ENCODE measurements around the gene LMAN1L. TPM values are rescaled to one million over a fixed set of nuclear protein-coding genes. Genes with fewer than 3 reads are reported as not detected.

Gene LMAN1L
- total RNA-seq, 4 donors from 2014 or later: 0.66 TPM; not detected in 3

GRCh38 chr15:74821091-74821789 lies 8.6 kb downstream of the LMAN1L start:
- Histone ChIP-seq H3K36me3 (no peaks in the 10 kb centered on the region), H3K4me1 (peaks cover 12 to 30% (median 23%) of the 10 kb centered on the region in 4 donors), H3K9me3 (no peaks in the 10 kb centered on the region), H3K27ac (replicated peaks in 1 of 4) (no peak overlapping the region), H3K27me3 (peaks cover 0 to 14% (median under 1%) of the 10 kb centered on the region in 4 donors), H3K4me3 (no peak overlapping the region)
- DNase-seq (ENCODE audit: extremely low spot score): no peak
- WGBS: 66% methylated on average over 5 of the region's 11 CpGs
- TF ChIP-seq POLR2A (IDR thresholded peaks at IDR 0.05; ENCODE audit: low read depth) (no peak), EP300 (IDR thresholded peaks at IDR 0.05) (no peak), CTCF (IDR thresholded peaks at IDR 0.05) (no peak), POLR2AphosphoS5 (IDR thresholded peaks at IDR 0.05) (no peak)
- intact Hi-C loops (cut with DNase I): no loop called here

- DNase-seq (ENCODE audit: extremely low spot score): no peak
- no peaks in the 10 kb centered on the region for H3K36me3 ChIP-seq
- intact Hi-C loops (cut with DNase I): no loop called here
- no peak overlapping the region for H3K4me3 ChIP-seq
- no peak for TF ChIP-seq POLR2AphosphoS5 (IDR thresholded peaks at IDR 0.05)
- no peak for TF ChIP-seq POLR2A (IDR thresholded peaks at IDR 0.05; ENCODE audit: low read depth)
- no peak for TF ChIP-seq EP300 (IDR thresholded peaks at IDR 0.05)
- TF ChIP-seq CTCF (IDR thresholded peaks at IDR 0.05): no peak
- 87% methylated on average over 3 of the region's 7 CpGs for WGBS
- H3K27me3 ChIP-seq: peaks cover 0 to 19% (median 6%) of the 10 kb centered on the region in 4 donors
- H3K4me1 ChIP-seq: peaks cover 12 to 30% (median 23%) of the 10 kb centered on the region in 4 donors
- H3K27ac ChIP-seq (replicated peaks in 1 of 4): no peak overlapping the region
- no peaks in the 10 kb centered on the region for H3K9me3 ChIP-seq
Measured at GRCh38 chr15:74821790-74822158, 9.1 kb downstream of the LMAN1L start.

DNA sequence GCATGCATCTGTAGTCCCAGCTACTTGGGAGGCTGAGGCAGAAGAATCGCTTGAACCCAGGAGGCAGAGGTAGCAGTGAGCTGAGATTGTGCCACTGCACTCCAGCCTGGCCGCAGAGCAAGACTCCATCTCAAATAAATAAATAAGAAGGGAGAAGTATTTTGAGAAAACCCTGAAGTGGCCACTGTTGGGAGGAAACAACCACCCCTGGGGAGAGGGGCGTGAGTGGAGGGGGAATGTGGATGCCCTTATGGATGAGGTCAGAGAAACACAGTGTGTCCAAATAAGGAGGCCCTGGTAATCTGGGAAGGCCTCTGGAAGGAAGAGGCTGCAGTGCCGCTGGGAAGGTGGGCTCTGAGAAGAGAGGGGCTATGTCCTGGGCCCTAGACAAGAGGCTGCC lies 9.6 kb downstream of the LMAN1L start:
- H3K27me3 ChIP-seq: peaks cover 0 to 24% (median 11%) of the 10 kb centered on the region in 4 donors
- H3K9me3 ChIP-seq: no peaks in the 10 kb centered on the region
- H3K27ac ChIP-seq (replicated peaks in 1 of 4): no peak overlapping the region
- TF ChIP-seq POLR2AphosphoS5 (IDR thresholded peaks at IDR 0.05): no peak
- no peak for TF ChIP-seq POLR2A (IDR thresholded peaks at IDR 0.05; ENCODE audit: low read depth)
- TF ChIP-seq CTCF (IDR thresholded peaks at IDR 0.05): no peak
- TF ChIP-seq EP300 (IDR thresholded peaks at IDR 0.05): no peak
- intact Hi-C loops (cut with DNase I): no loop called here
- DNase-seq (ENCODE audit: extremely low spot score): no peak
- 89% methylated on average over 4 of the region's 4 CpGs for WGBS
- no peaks in the 10 kb centered on the region for H3K36me3 ChIP-seq
- peaks cover 9 to 26% (median 20%) of the 10 kb centered on the region in 4 donors for H3K4me1 ChIP-seq
- H3K4me3 ChIP-seq: no peak overlapping the region

GRCh38 chr15:74823324-74823723 lies 10.7 kb downstream of the LMAN1L start:
- H3K27me3 ChIP-seq: peaks cover 0 to 34% (median 15%) of the 10 kb centered on the region in 4 donors
- TF ChIP-seq POLR2A (IDR thresholded peaks at IDR 0.05; ENCODE audit: low read depth) (no peak), EP300 (IDR thresholded peaks at IDR 0.05) (no peak), CTCF (IDR thresholded peaks at IDR 0.05) (no peak), POLR2AphosphoS5 (IDR thresholded peaks at IDR 0.05) (no peak)
- no peaks in the 10 kb centered on the region for H3K9me3 ChIP-seq
- no peaks in the 10 kb centered on the region for H3K36me3 ChIP-seq
- no peak for DNase-seq (ENCODE audit: extremely low spot score)
- intact Hi-C loops (cut with DNase I): no loop called here
- no peak overlapping the region for H3K27ac ChIP-seq (replicated peaks in 1 of 4)
- H3K4me3 ChIP-seq: no peak overlapping the region
- peaks cover 0 to 15% (median 9%) of the 10 kb centered on the region in 4 donors for H3K4me1 ChIP-seq
- 69% methylated on average over 3 of the region's 6 CpGs for WGBS
